ENCODE data around the gene RNF144A. TPM values are rescaled to one million over a fixed set of nuclear protein-coding genes. Genes with fewer than 3 reads are reported as not detected.

RNF144A gene
- total and polyA plus RNA-seq, 11 donors, result 3.5 to 27.2 (median 11.9) TPM

GRCh38 chr2:7063789-7064188 is 146.6 kb downstream of the RNF144A start:
- H3K27me3 ChIP-seq, result no peaks in the 10 kb centered on the region
- peaks cover 0 to 8% (median 0%) of the 10 kb centered on the region in 12 donors for H3K9me3 ChIP-seq
- no peak for TF ChIP-seq CTCF (IDR thresholded peaks at IDR 0.05)
- no peak for TF ChIP-seq POLR2A (IDR thresholded peaks at IDR 0.05)
- no peak for ATAC-seq
- peaks cover 0 to 11% (median 0%) of the 10 kb centered on the region in 12 donors for H3K4me1 ChIP-seq
- H3K27ac ChIP-seq, result no peak overlapping the region
- H3K36me3 ChIP-seq, result no peaks in the 10 kb centered on the region
- no peak for DNase-seq
- intact Hi-C loops (cut with DNase I), result no loop called here
- H3K4me3 ChIP-seq, result no peak overlapping the region
- 65 to 93% (median 83%) methylated on average over 3 of the region's 3 CpGs for WGBS, 4 donors

DNA sequence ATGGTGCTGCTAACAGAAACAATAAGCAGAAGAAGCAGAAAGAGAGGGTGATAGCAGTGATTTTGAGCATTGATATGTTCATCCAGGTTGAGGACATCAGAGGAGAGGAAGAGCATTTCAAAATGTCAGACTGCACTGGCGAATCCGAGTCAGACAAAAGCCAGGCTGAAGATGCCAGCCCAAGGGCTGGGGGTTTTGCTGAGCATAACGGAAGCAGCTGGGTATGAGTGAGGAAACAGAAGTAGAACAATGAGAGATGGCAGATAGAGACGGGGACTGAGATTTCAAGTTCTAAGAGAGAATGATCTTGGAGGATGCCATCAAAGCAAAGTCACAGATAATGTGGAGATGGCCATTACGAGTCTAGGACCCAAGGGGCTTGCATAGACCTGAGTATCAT is 151.2 kb downstream of the RNF144A start:
- 90 to 93% (median 91%) methylated on average over 5 of the region's 5 CpGs for WGBS, 4 donors
- Histone ChIP-seq H3K27me3 (no peaks in the 10 kb centered on the region), H3K4me1 (peaks cover 0 to 7% (median 0%) of the 10 kb centered on the region in 12 donors), H3K27ac (no peak overlapping the region), H3K36me3 (no peaks in the 10 kb centered on the region), H3K9me3 (peaks cover 0 to 5% (median 0%) of the 10 kb centered on the region in 12 donors), H3K4me3 (no peak overlapping the region)
- ATAC-seq (no peak), DNase-seq (no peak)
- TF ChIP-seq CTCF (IDR thresholded peaks at IDR 0.05) (no peak), POLR2A (IDR thresholded peaks at IDR 0.05) (no peak)
- intact Hi-C loops (cut with DNase I), result no loop called here

DNA sequence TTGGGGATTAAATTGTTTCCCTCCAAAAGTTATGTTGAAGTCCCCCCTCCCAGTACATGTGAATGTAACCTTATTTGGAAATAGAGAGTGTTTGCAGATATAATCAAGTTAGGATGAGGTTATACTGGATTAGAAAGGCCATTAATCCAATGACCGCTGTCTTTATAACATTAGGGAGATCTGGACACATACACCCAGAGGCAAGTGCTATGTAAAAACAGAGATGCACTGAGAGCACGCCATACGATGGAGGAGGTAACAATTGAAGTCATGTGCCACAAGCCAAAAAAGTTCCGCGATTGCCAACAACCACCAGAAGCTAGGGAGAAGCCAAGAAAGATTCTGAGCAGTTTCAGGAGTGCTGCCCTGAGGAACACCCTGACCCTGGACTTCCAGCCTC is 153.3 kb downstream of the RNF144A start:
- DNase-seq (no peak), ATAC-seq (no peak)
- no peaks in the 10 kb centered on the region for H3K9me3 ChIP-seq
- no peaks in the 10 kb centered on the region for H3K36me3 ChIP-seq
- no peaks in the 10 kb centered on the region for H3K27me3 ChIP-seq
- TF ChIP-seq CTCF (IDR thresholded peaks at IDR 0.05) (no peak), POLR2A (IDR thresholded peaks at IDR 0.05) (no peak)
- no peak overlapping the region for H3K4me3 ChIP-seq
- H3K4me1 ChIP-seq, result peaks cover 0 to 7% (median 0%) of the 10 kb centered on the region in 12 donors
- no peak overlapping the region for H3K27ac ChIP-seq
- intact Hi-C loops (cut with DNase I), result no loop called here
- 72 to 89% (median 81%) methylated on average over 5 of the region's 5 CpGs for WGBS, 4 donors

DNA sequence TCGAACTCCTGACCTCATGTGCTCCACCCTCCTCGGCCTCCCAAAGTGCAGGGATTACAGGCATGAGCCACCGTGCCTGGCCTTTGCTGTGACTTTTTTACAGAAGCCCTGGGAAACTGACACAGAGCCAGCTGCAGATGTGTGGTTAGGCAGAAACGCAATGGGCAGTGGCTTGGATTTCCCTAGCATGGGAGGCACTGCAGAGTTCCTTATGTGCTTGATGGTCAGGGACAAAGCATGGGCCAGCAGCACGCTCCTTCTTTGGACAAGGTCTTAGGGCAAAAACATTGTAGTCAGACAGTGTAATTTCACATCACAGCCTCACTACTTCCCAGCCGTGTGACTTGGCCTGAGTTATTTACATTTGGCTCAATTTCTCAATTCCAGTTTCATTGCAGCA is 153.9 kb downstream of the RNF144A start:
- H3K27me3 ChIP-seq, result no peaks in the 10 kb centered on the region
- no peak overlapping the region for H3K27ac ChIP-seq
- intact Hi-C loops (cut with DNase I), result no loop called here
- H3K36me3 ChIP-seq, result no peaks in the 10 kb centered on the region
- ATAC-seq, result no peak
- peaks cover 0 to 7% (median 0%) of the 10 kb centered on the region in 12 donors for H3K4me1 ChIP-seq
- TF ChIP-seq POLR2A (IDR thresholded peaks at IDR 0.05) (no peak), CTCF (IDR thresholded peaks at IDR 0.05) (no peak)
- WGBS, 4 donors, result 91 to 96% (median 93%) methylated on average over 6 of the region's 6 CpGs
- H3K9me3 ChIP-seq, result no peaks in the 10 kb centered on the region
- H3K4me3 ChIP-seq, result no peak overlapping the region
- DNase-seq, result no peak
